GM18505 (cell line): Measurements from ENCODE around the gene MGAT1.
"Not testable (repeated sequence)": the region's sequence is repeated elsewhere in the genome, so short reads cannot be mapped to it uniquely, and the experiment has no call there.

Experiments used
- ATAC-seq: cut with Tn5 transposase; IDR thresholded peaks from one replicate; pipeline ENCODE4 v1.9.1; 2021; ENCODE audit not compliant: unreplicated experiment
- POLR2A ChIP-seq: IDR thresholded peaks from 4 replicates; pipeline ENCODE4 v1.6.1; 2011; ENCODE audit warnings: borderline replicate concordance; ENCODE audit not compliant: insufficient read depth, insufficient read length; ENCODE audit errors: extremely low read depth

The MGAT1 gene

GRCh38 chr5:180771839-180772238 lies 30.8 kb downstream of the MGAT1 start:
- no peak for TF ChIP-seq POLR2A
- no peak for ATAC-seq

GRCh38 chr5:180769821-180770220 lies 32.8 kb downstream of the MGAT1 start:
- TF ChIP-seq POLR2A = no peak
- ATAC-seq = no peak

GRCh38 chr5:180755601-180756000 lies 47.0 kb downstream of the MGAT1 start:
- TF ChIP-seq POLR2A = no peak
- no peak for ATAC-seq

- TF ChIP-seq POLR2A = no peak
- no peak for ATAC-seq
Observed at GRCh38 chr5:180744253-180744652, 58.4 kb downstream of the MGAT1 start.

GRCh38 chr5:180742727-180743126 lies 59.9 kb downstream of the MGAT1 start:
- TF ChIP-seq POLR2A = no peak
- ATAC-seq = no peak

GRCh38 chr5:180740953-180741352 lies 61.7 kb downstream of the MGAT1 start:
- not testable (repeated sequence) for ATAC-seq

GRCh38 chr5:180739958-180740357 lies 62.6 kb downstream of the MGAT1 start, which contains the start of gene OR2Y1:
OR2Y1 (minus strand) TSS chr5:180740058; CDS start chr5:180740058, 0 bp downstream.
- ATAC-seq = no peak

GRCh38 chr5:180739271-180739670 lies 63.3 kb downstream of the MGAT1 start:
- ATAC-seq = no peak
- no peak for TF ChIP-seq POLR2A

More at GRCh38 chr5:180739958-180740357, 62.6 kb downstream of the MGAT1 start, which contains the start of gene OR2Y1:
- no peak for TF ChIP-seq POLR2A

- TF ChIP-seq POLR2A = no peak
- ATAC-seq = no peak
Observed at GRCh38 chr5:180736536-180736935, 66.1 kb downstream of the MGAT1 start.
